Measurements from ENCODE around the gene C14orf132.
A peak's percentile ranks its signal among the peaks of the same experiment; 100 is the strongest.

Gene C14orf132

GRCh38 chr14:96084796-96085195 is 45.6 kb downstream of the C14orf132 start:
- no peak for DNase-seq

GRCh38 chr14:96085369-96085768 is 46.2 kb downstream of the C14orf132 start:
- no peak for DNase-seq

- DNase-seq, result peak; percentile 60
Measured at GRCh38 chr14:96086032-96086431, 46.9 kb downstream of the C14orf132 start.

- DNase-seq, result peak; percentile 52
Measured at GRCh38 chr14:96086574-96087077, 47.5 kb downstream of the C14orf132 start.

GRCh38 chr14:96088074-96088473 is 48.9 kb downstream of the C14orf132 start:
- DNase-seq, result no peak

GRCh38 chr14:96088481-96088880 is 49.3 kb downstream of the C14orf132 start:
- no peak for DNase-seq

GRCh38 chr14:96088911-96089310 is 49.7 kb downstream of the C14orf132 start:
- no peak for DNase-seq

- DNase-seq, result no peak
Measured at GRCh38 chr14:96089401-96089800, 50.2 kb downstream of the C14orf132 start.

GRCh38 chr14:96090441-96091148 is 51.4 kb downstream of the C14orf132 start:
- DNase-seq, result no peak

GRCh38 chr14:96091149-96091693 is 52.1 kb downstream of the C14orf132 start:
- no peak for DNase-seq

- DNase-seq, result no peak
Measured at GRCh38 chr14:96091941-96092411, 52.8 kb downstream of the C14orf132 start.

GRCh38 chr14:96092936-96093335 is 53.8 kb downstream of the C14orf132 start:
- no peak for DNase-seq

GRCh38 chr14:96094211-96094610 is 55.0 kb downstream of the C14orf132 start:
- no peak for DNase-seq

- DNase-seq, result no peak
Measured at GRCh38 chr14:96094656-96095055, 55.5 kb downstream of the C14orf132 start.

GRCh38 chr14:96095058-96095457 is 55.9 kb downstream of the C14orf132 start:
- DNase-seq, result no peak

- no peak for DNase-seq
Measured at GRCh38 chr14:96095581-96096476, 56.7 kb downstream of the C14orf132 start.

- no peak for DNase-seq
Measured at GRCh38 chr14:96096639-96097610, 57.8 kb downstream of the C14orf132 start.

GRCh38 chr14:96097752-96098151 is 58.6 kb downstream of the C14orf132 start:
- no peak for DNase-seq

- DNase-seq, result peak; percentile 31
Measured at GRCh38 chr14:96098309-96098998, 59.3 kb downstream of the C14orf132 start.

- no peak for DNase-seq
Measured at GRCh38 chr14:96098999-96099335, 59.8 kb downstream of the C14orf132 start.

Data from NCI-H226 (cell line).